ENCODE measurements around the gene TNFSF18.

DNA sequence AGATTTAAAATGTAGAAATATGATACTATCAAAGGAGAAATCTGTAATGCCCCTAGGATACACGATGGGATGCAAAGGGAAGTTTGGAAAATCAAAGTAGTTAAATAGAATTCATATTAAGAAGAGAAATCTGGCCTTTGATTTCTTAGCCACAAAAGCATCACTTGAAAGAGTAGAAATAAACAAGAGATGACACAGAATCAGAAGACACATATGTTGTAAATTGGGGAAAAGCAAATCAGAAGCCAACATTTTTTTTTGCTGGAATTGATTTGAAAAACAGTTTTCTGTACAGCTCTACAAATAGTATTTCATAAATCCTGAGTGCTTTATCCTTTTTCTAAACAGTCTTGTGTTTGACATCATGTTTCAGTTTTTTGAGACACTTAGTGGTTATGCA is 12.4 kb upstream of the TNFSF18 start:
- TF ChIP-seq EZH2phosphoT487 (IDR thresholded peaks at IDR 0.05; ENCODE audit: insufficient read depth, low read depth) (no peak), EZH2 (IDR thresholded peaks at IDR 0.05; ENCODE audit: insufficient read depth, poor library complexity, severe bottlenecking) (no peak)

Data from GM23248 (cell line).